Stomach (tissue), 9 donors: Measurements from ENCODE around the gene ITIH6. TPM values are rescaled to one million over a fixed set of nuclear protein-coding genes. Genes with fewer than 3 reads are reported as not detected.
"Not testable (repeated sequence)": the region's sequence is repeated elsewhere in the genome, so short reads cannot be mapped to it uniquely, and the experiment has no call there.

Source experiments
- DNase-seq, 2 donors: peaks; one replicate each; pipeline versions ENCODE4 v3.0.0 to v3.0.0-alpha.2; 2013 to 2019
- H3K27ac ChIP-seq, 5 donors: fragments of 200-600 bp in 4 of 5; sonication (generic) in 4 of 5; one replicate each; pipeline ENCODE4 v1.5.1; 2013 to 2019; ENCODE audit warnings: mild to moderate bottlenecking in 1 of 5, moderate library complexity in 1 of 5
- H3K27me3 ChIP-seq, 3 donors: fragments of 200-600 bp; sonication (generic); one replicate each; pipeline ENCODE4 v1.5.1; 2017 to 2019; ENCODE audit warnings: mixed run types in 1 of 3
- H3K36me3 ChIP-seq, 4 donors: fragments of 200-600 bp; sonication (generic); 1 replicate in 3 of 4; 2 replicates in 1 of 4; pipeline ENCODE4 v1.5.1; 2016 to 2019
- H3K4me1 ChIP-seq, 4 donors: fragments of 200-600 bp; sonication (generic); one replicate each; pipeline ENCODE4 v1.5.1; 2016 to 2019
- H3K4me3 ChIP-seq, 4 donors: fragments of 200-600 bp; sonication (generic) in 3 of 4; one replicate each; pipeline ENCODE4 v1.5.1; 2016 to 2019; ENCODE audit warnings: mild to moderate bottlenecking in 1 of 4
- H3K9me3 ChIP-seq, 4 donors: fragments of 200-600 bp; sonication (generic); one replicate each; pipeline ENCODE4 v1.5.1; 2016 to 2019
- EP300 ChIP-seq: sonication (generic); formaldehyde crosslinking; IDR thresholded peaks from one replicate; pipeline ENCODE4 v1.6.1; 2017; ENCODE audit warnings: antibody characterized with exemption
- POLR2A ChIP-seq, 4 donors: fragments of 450-650 bp; IDR thresholded peaks; one replicate each; pipeline ENCODE4 v1.6.1; 2016; ENCODE audit warnings: antibody characterized with exemption in 4 of 4, control low read depth in 2 of 4, mild to moderate bottlenecking in 1 of 4, moderate library complexity in 1 of 4
- POLR2AphosphoS5 ChIP-seq, 3 donors: sonication (generic); formaldehyde crosslinking; IDR thresholded peaks; one replicate each; pipeline ENCODE4 v1.6.1; 2016; ENCODE audit warnings: antibody characterized with exemption in 3 of 3
- WGBS, 5 donors: extraction: QIAGEN DNeasy Blood & Tissue Kit in 3 of 5; methylation state at CpG; one replicate each; pipeline versions ENCODE4 v1.1.5 to v1.1.7; 2013 to 2018; 5-methylcytosine and 5-hydroxymethylcytosine counted together
- intact Hi-C: fragments of 100-400 bp; cut with DNase I; formaldehyde crosslinking; loops from one replicate; pipeline ENCODE4 v1.15.1; 2023; ENCODE audit warnings: low total_unique reads
- polyA plus RNA-seq, 3 donors: library from polyadenylated mRNA; stranded (reverse); fragments of 200-250 nt; gene quantifications; one replicate each; pipeline ENCODE4 v1.2.3, GENCODE V29; 2013
- total RNA-seq, 5 donors: library from RNA; depleted of rRNA; stranded (reverse); fragments of >200 nt; gene quantifications; one replicate each; pipeline versions ENCODE4 v1.1.0 to v1.2.3, GENCODE V29; 2014 to 2016
- TF ChIP-seq, protein P1 (sequence below), 7 experiments: fragments of 450-650 bp in 4 of 7; fragments of 200-600 bp in 3 of 7; sonication (generic) in 3 of 7; IDR thresholded peaks; one replicate each; pipeline ENCODE4 v1.5.1; 2016 to 2019; ENCODE audit warnings: antibody characterized with exemption in 7 of 7, control low read depth in 2 of 7, mild to moderate bottlenecking in 1 of 7
- donor health status: healthy with polysubstance abuse.
- donor health status: Bipolar disorder and iron deficiency.
- donor health status: healthy.

ITIH6 gene
- total and polyA plus RNA-seq, 8 donors: not detected

DNA sequence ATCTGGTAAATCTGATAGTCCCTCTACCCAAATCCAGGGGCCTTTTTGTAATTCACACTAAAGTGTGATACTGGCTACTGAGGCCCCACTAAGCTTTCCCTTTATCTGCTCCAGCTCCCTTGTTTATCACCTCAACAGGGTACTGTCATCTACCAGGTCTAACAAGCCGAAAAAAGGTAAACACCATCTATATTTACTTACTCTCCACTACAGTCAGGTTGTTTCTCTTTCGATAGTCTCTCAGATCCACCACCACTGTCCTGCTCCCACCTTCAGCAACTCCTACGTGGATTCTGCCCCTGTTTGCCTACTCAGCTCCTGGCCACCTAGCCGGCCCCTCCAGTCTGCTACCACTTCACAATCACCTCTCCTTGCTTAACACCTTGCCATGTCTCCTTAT is 3.3 kb downstream of the ITIH6 start:
- TF ChIP-seq EP300 (no peak), POLR2A (IDR thresholded peaks at IDR 0.05) (no peak), POLR2AphosphoS5 (IDR thresholded peaks at IDR 0.05) (no peak)
- TF ChIP-seq, protein P1, sequence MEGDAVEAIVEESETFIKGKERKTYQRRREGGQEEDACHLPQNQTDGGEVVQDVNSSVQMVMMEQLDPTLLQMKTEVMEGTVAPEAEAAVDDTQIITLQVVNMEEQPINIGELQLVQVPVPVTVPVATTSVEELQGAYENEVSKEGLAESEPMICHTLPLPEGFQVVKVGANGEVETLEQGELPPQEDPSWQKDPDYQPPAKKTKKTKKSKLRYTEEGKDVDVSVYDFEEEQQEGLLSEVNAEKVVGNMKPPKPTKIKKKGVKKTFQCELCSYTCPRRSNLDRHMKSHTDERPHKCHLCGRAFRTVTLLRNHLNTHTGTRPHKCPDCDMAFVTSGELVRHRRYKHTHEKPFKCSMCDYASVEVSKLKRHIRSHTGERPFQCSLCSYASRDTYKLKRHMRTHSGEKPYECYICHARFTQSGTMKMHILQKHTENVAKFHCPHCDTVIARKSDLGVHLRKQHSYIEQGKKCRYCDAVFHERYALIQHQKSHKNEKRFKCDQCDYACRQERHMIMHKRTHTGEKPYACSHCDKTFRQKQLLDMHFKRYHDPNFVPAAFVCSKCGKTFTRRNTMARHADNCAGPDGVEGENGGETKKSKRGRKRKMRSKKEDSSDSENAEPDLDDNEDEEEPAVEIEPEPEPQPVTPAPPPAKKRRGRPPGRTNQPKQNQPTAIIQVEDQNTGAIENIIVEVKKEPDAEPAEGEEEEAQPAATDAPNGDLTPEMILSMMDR (IDR thresholded peaks at IDR 0.05): no peak
- Histone ChIP-seq H3K4me1 (no peaks in the 10 kb centered on the region), H3K9me3 (no peaks in the 10 kb centered on the region), H3K27ac (no peak overlapping the region), H3K4me3 (no peak overlapping the region), H3K27me3 (no peaks in the 10 kb centered on the region), H3K36me3 (no peaks in the 10 kb centered on the region)
- DNase-seq: no peak
- intact Hi-C loops: loop anchor here (5.0 kb wide), 1 partner anchor 208 kb away; the partner anchor contains the start of gene APEX2
- WGBS, 5 donors: 38 to 75% (median 56%) methylated on average over 3 to 4 of the region's 4 CpGs

DNA sequence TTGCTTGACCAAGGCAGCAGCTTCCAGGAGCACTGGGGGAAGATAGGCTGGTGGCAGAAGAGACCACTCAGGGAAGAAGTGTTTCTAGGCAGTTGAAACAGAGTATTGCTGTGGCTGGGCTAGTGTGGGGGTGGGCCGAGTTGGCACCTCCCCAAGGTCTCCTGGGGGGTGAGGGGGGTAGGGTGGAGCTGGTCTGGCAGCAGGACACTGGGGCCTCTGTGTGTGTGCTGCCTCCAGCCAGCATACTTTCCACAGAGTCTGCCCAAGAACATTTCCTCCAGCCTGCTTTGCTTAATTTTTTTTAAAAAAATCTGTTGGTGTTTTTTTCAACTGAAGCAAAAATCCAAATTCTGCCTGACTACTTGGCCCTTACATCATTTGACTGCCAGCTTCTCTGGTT is 4.0 kb downstream of the ITIH6 start:
- TF ChIP-seq POLR2A (IDR thresholded peaks at IDR 0.05) (no peak), EP300 (no peak), POLR2AphosphoS5 (IDR thresholded peaks at IDR 0.05) (no peak)
- TF ChIP-seq, protein P1 (IDR thresholded peaks at IDR 0.05): no peak
- intact Hi-C loops: no loop called here

DNA sequence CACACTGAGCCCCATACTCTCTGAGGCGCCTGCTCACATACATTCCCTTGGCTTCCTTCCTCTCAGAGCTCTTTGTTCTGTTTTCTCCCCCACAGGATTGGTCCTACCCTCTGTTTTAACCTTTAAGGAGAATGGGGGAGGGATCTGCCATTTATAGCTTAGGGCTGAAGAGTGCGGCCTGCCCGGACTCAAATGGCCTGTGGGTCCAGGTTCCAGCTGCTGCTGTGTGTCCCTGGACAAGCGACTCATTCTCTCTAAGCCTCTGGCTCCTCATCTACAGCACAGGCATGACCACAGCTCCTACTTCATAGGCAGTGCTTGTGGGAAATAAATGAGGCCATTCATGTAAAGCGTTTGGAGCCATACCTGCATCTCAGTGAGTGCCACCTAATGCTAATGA is 8.7 kb downstream of the ITIH6 start:
- H3K9me3 ChIP-seq, H3K36me3 ChIP-seq, DNase-seq, H3K4me1 ChIP-seq, H3K4me3 ChIP-seq, intact Hi-C loops, H3K27me3 ChIP-seq, H3K27ac ChIP-seq: not testable (repeated sequence)
- WGBS, 5 donors: 53 to 75% (median 59%) methylated on average over 1 to 4 of the region's 5 CpGs

More for the DNA sequence above, 4.0 kb downstream of the ITIH6 start:
- no peaks in the 10 kb centered on the region for H3K27me3 ChIP-seq
- H3K4me3 ChIP-seq: no peak overlapping the region
- WGBS, 5 donors: 18 to 83% (median 23%) methylated on average over 1 of the region's 1 CpG; no CpG with 5 or more reads in 1 of the 5 donors
- no peaks in the 10 kb centered on the region for H3K36me3 ChIP-seq
- peak in 1 of 2 donors; percentile 67 for DNase-seq
- H3K27ac ChIP-seq: no peak overlapping the region
- no peaks in the 10 kb centered on the region for H3K4me1 ChIP-seq
- H3K9me3 ChIP-seq: no peaks in the 10 kb centered on the region

DNA sequence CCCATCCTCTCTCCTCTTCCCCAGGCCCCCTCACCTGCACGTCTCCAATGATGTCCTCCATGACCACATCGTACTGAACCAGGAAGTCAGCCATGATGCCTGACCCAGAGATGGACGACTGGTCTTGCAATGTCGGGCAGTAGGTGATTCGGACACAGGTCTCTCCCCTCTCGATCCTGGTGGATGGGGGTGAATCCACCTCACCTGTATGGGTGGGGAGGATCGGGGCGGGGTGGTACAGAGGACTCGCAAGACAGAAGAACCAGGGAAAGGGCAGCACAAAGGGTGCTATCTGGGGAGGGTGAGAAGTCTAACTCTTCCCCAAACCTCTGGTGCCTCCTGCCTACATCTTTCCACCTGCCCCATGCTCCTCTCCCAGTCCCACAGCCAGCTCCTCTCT is 9.6 kb downstream of the ITIH6 start:
- 77 to 100% (median 92%) methylated on average over 1 to 9 of the region's 9 CpGs for WGBS, 5 donors
- H3K27me3 ChIP-seq: no peaks in the 10 kb centered on the region
- intact Hi-C loops: no loop called here
- no peaks in the 10 kb centered on the region for H3K36me3 ChIP-seq
- no peak for TF ChIP-seq EP300
- no peak for TF ChIP-seq POLR2A (IDR thresholded peaks at IDR 0.05)
- TF ChIP-seq, protein P1 (IDR thresholded peaks at IDR 0.05): no peak
- no peak for TF ChIP-seq POLR2AphosphoS5 (IDR thresholded peaks at IDR 0.05)
- no peaks in the 10 kb centered on the region for H3K9me3 ChIP-seq
- no peak overlapping the region for H3K27ac ChIP-seq
- DNase-seq: no peak
- H3K4me1 ChIP-seq: no peaks in the 10 kb centered on the region
- no peak overlapping the region for H3K4me3 ChIP-seq

DNA sequence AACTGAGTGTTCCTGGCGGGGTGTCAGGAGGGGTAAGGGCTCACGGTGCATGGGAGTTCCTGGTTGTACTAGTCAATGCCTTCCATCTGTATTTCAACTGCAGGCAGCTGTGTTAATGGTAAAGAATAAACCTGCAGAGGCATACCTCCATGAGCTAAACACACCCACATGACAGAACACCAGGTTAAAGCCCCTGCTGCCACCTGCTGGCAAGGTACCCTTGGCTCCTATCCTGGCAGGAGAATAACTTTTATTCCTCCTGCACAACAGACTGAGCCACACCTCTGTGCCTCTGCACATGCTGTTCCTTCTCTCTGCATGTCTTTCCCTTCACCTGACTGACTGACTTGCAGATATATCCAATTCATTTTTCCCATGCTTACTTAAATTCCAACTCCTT is 11.1 kb downstream of the ITIH6 start:
- H3K9me3 ChIP-seq: no peaks in the 10 kb centered on the region
- 64 to 89% (median 77%) methylated on average over 2 of the region's 2 CpGs for WGBS, 5 donors
- DNase-seq: peak in 1 of 2 donors; percentile 39
- H3K4me3 ChIP-seq: no peak overlapping the region
- intact Hi-C loops: no loop called here
- H3K27ac ChIP-seq: no peak overlapping the region
- no peaks in the 10 kb centered on the region for H3K27me3 ChIP-seq
- no peak for TF ChIP-seq EP300
- TF ChIP-seq, protein P1 (IDR thresholded peaks at IDR 0.05): peak in 1 of 7 experiments; percentile 23
- no peak for TF ChIP-seq POLR2A (IDR thresholded peaks at IDR 0.05)
- TF ChIP-seq POLR2AphosphoS5 (IDR thresholded peaks at IDR 0.05): no peak
- H3K4me1 ChIP-seq: no peaks in the 10 kb centered on the region
- no peaks in the 10 kb centered on the region for H3K36me3 ChIP-seq
